ENCODE results near the gene GNAQ. TPM values are rescaled to one million over a fixed set of nuclear protein-coding genes. Genes with fewer than 3 reads are reported as not detected.

The GNAQ gene
- total RNA-seq, 1 experiment from 2014 or later = 28.7 TPM

GRCh38 chr9:77946296-77946695 lies 85.3 kb downstream of the GNAQ start:
- no peaks in the 10 kb centered on the region for H3K27me3 ChIP-seq (ENCODE audit: insufficient read depth, low read length)
- no peak overlapping the region for H3K9ac ChIP-seq (ENCODE audit: low read length)
- CTCF ChIA-PET = no interaction called here
- no peak overlapping the region for H3K4me2 ChIP-seq (ENCODE audit: low read length)
- H3K9me3 ChIP-seq (ENCODE audit: control insufficient read depth in 1 of 2, insufficient read depth in 1 of 2, low read depth in 1 of 2, low read length in 2 of 2) = no peaks in the 10 kb centered on the region
- no peak for TF ChIP-seq YY1 (IDR thresholded peaks at IDR 0.05; ENCODE audit: extremely low read depth, insufficient replicate concordance, low read depth, low read length)
- TF ChIP-seq POLR2A (IDR thresholded peaks at IDR 0.05; ENCODE audit: borderline replicate concordance, extremely low read depth, insufficient read depth, insufficient read length) = no peak
- TF ChIP-seq CBX3 (IDR thresholded peaks at IDR 0.05; ENCODE audit: low read depth) = no peak
- no peak for TF ChIP-seq ZNF274 (IDR thresholded peaks at IDR 0.05; ENCODE audit: low read depth, low read length)
- no peak for TF ChIP-seq MAX (IDR thresholded peaks at IDR 0.05)
- no peak for TF ChIP-seq POLR2AphosphoS5 (IDR thresholded peaks at IDR 0.05; ENCODE audit: low read depth, low read length)
- TF ChIP-seq SRF (IDR thresholded peaks at IDR 0.05; ENCODE audit: low read depth) = no peak
- no peak for TF ChIP-seq JUND (IDR thresholded peaks at IDR 0.05)
- TF ChIP-seq TCF7L2 (IDR thresholded peaks at IDR 0.05; ENCODE audit: borderline replicate concordance, extremely low read depth, insufficient read depth, insufficient read length) = no peak
- no peak for TF ChIP-seq ZFX (IDR thresholded peaks at IDR 0.05)
- no peak for TF ChIP-seq FOSL1 (IDR thresholded peaks at IDR 0.05; ENCODE audit: low read depth)
- TF ChIP-seq SP1 (IDR thresholded peaks at IDR 0.05; ENCODE audit: low read depth) = no peak
- no peak for TF ChIP-seq ZBTB33 (IDR thresholded peaks at IDR 0.05; ENCODE audit: extremely low read depth, insufficient replicate concordance, low read length)
- no peak for TF ChIP-seq EZH2 (IDR thresholded peaks at IDR 0.05)
- RAD21 ChIA-PET (ENCODE audit: low non-redundant PET in 1 of 2, low total read pairs in 2 of 2, uncharacterized antibody in 2 of 2, unreplicated experiment in 2 of 2) = no interaction called here
- POLR2A ChIA-PET = no interaction called here
- no peaks in the 10 kb centered on the region; the same call in 1 of the 2 replicates for H4K20me1 ChIP-seq (ENCODE audit: insufficient read depth)
- no peaks in the 10 kb centered on the region for H3K9me2 ChIP-seq (ENCODE audit: insufficient read depth)
- no peaks in the 10 kb centered on the region for H3K36me3 ChIP-seq (ENCODE audit: control insufficient read depth in 1 of 2, insufficient read depth in 2 of 2, low read length in 2 of 2)
- BruUV-seq (replicated peaks) = no TSS peak
- ATAC-seq (no peak), DNase-seq (ENCODE audit: low read depth, low spot score) (no peak)
- intact Hi-C loops (cut with micrococcal nuclease) = no loop called here
- H3K27ac ChIP-seq (ENCODE audit: low read depth, low read length) = no peak overlapping the region
- no peak overlapping the region for H2AFZ ChIP-seq (ENCODE audit: low read depth, low read length, poor library complexity, severe bottlenecking)
- H3K4me3 ChIP-seq (replicated peaks in 1 of 2; ENCODE audit: low read depth in 1 of 2, low read length in 2 of 2) = no peak overlapping the region
- no peaks in the 10 kb centered on the region for H3K4me1 ChIP-seq (ENCODE audit: control insufficient read depth in 1 of 2, insufficient read depth in 2 of 2, low read length in 2 of 2)
- H3K79me2 ChIP-seq (ENCODE audit: insufficient read depth, low read length) = no peaks in the 10 kb centered on the region; the same call in 1 of the 2 replicates
